Tibial nerve (tissue), 4 donors: ENCODE data around the gene SOD3.

ENCODE experiments used
- EP300 ChIP-seq, 2 donors: sonication (generic); formaldehyde crosslinking; IDR thresholded peaks; one replicate each; pipeline ENCODE4 v1.6.1; 2017; ENCODE audit warnings: antibody characterized with exemption in 2 of 2, mild to moderate bottlenecking in 1 of 2
- POLR2A ChIP-seq, 2 donors: fragments of 450-650 bp; IDR thresholded peaks; one replicate each; pipeline ENCODE4 v1.6.1; 2017; ENCODE audit warnings: antibody characterized with exemption in 2 of 2, mild to moderate bottlenecking in 2 of 2, moderate library complexity in 2 of 2
- TF ChIP-seq, protein P1 (sequence below), 5 experiments: fragments of 200-600 bp in 3 of 5; fragments of 450-650 bp in 2 of 5; sonication (generic) in 3 of 5; IDR thresholded peaks; one replicate each; pipeline ENCODE4 v1.5.1; 2016 to 2019; ENCODE audit warnings: antibody characterized with exemption in 5 of 5, mild to moderate bottlenecking in 3 of 5, moderate library complexity in 2 of 5

DNA sequence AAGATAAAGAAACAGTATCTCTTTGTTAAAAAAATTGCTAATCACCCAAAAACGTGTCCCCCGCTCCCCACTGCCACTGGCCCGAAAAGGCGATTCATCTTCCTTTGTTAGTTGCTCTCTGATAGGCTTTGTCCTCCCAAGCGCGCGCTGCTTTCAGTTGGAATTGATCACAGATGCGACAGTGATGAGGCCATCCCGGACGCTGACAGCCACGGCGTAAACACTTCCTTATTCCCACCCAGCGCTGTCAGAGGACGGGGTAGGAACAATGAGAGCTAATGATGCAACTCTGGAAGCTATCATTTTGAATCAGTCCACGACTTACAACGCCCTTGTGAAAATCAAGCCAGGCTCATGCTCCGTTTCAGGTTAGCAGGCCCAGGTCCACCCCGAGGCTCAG, 21.4 kb downstream of the SOD3 start:
- TF ChIP-seq, protein P1, sequence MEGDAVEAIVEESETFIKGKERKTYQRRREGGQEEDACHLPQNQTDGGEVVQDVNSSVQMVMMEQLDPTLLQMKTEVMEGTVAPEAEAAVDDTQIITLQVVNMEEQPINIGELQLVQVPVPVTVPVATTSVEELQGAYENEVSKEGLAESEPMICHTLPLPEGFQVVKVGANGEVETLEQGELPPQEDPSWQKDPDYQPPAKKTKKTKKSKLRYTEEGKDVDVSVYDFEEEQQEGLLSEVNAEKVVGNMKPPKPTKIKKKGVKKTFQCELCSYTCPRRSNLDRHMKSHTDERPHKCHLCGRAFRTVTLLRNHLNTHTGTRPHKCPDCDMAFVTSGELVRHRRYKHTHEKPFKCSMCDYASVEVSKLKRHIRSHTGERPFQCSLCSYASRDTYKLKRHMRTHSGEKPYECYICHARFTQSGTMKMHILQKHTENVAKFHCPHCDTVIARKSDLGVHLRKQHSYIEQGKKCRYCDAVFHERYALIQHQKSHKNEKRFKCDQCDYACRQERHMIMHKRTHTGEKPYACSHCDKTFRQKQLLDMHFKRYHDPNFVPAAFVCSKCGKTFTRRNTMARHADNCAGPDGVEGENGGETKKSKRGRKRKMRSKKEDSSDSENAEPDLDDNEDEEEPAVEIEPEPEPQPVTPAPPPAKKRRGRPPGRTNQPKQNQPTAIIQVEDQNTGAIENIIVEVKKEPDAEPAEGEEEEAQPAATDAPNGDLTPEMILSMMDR (IDR thresholded peaks at IDR 0.05) = no peak
- TF ChIP-seq POLR2A (IDR thresholded peaks at IDR 0.05) (no peak), EP300 (IDR thresholded peaks at IDR 0.05) (no peak)
